ENCODE results near the gene ZNF37A.
"Not testable (repeated sequence)": the region's sequence is repeated elsewhere in the genome, so short reads cannot be mapped to it uniquely, and the experiment has no call there.

ZNF37A gene

GRCh38 chr10:38150891-38151463 lies 56.8 kb downstream of the ZNF37A start:
- DNase-seq (ENCODE audit: low read depth in 3 of 3), result not testable (repeated sequence)

- DNase-seq (ENCODE audit: low read depth in 3 of 3), result no peak
These were observed 62.5 kb downstream of the ZNF37A start for GRCh38 chr10:38156416-38157269.

GRCh38 chr10:38157270-38157685 lies 63.1 kb downstream of the ZNF37A start:
- no peak for DNase-seq (ENCODE audit: low read depth in 3 of 3)

- DNase-seq (ENCODE audit: low read depth in 3 of 3), result no peak
These were observed 64.9 kb downstream of the ZNF37A start for GRCh38 chr10:38159004-38159403.

GRCh38 chr10:38163617-38164016 lies 69.5 kb downstream of the ZNF37A start:
- no peak for DNase-seq (ENCODE audit: low read depth in 3 of 3)

- DNase-seq (ENCODE audit: low read depth in 3 of 3), result no peak
These were observed 80.2 kb downstream of the ZNF37A start for GRCh38 chr10:38174336-38174735.

- DNase-seq (ENCODE audit: low read depth in 3 of 3), result no peak
These were observed 90.3 kb downstream of the ZNF37A start for GRCh38 chr10:38184477-38184876.

Data from stimulated activated CD4-positive, alpha-beta T cell treated with anti-CD3 and anti-CD28 coated beads, TNF-alpha, amount 100 ng/mL, for 24 hours (primary cell).